MV-4-11 (cell line): ENCODE data around the gene FAM83G.

ENCODE experiments used
- DNase-seq: peaks from one replicate; lab custom pipeline; 2025; lab: John Stamatoyannopoulos, UW

FAM83G gene

GRCh38 chr17:19009970-19010369, 5.4 kb upstream of the FAM83G start:
- no peak for DNase-seq

GRCh38 chr17:19006698-19007097, 2.1 kb upstream of the FAM83G start:
- no peak for DNase-seq

GRCh38 chr17:19005789-19006430, 1.3 kb upstream of the FAM83G start:
- no peak for DNase-seq

- no peak for DNase-seq
Measured at GRCh38 chr17:19005137-19005773, 691 bp upstream of the FAM83G start.

GRCh38 chr17:19003543-19004420, 782 bp downstream of the FAM83G start:
- no peak for DNase-seq

GRCh38 chr17:19002805-19003542, 1.6 kb downstream of the FAM83G start:
- no peak for DNase-seq

GRCh38 chr17:19001907-19002590, 2.5 kb downstream of the FAM83G start:
- DNase-seq = no peak

- DNase-seq = no peak
Measured at GRCh38 chr17:19000531-19001325, 3.8 kb downstream of the FAM83G start.

GRCh38 chr17:18999911-19000310, 4.7 kb downstream of the FAM83G start:
- no peak for DNase-seq

GRCh38 chr17:18999394-18999793, 5.2 kb downstream of the FAM83G start:
- DNase-seq = no peak

GRCh38 chr17:18997650-18998196, 6.8 kb downstream of the FAM83G start:
- no peak for DNase-seq

- DNase-seq = no peak
Measured at GRCh38 chr17:18996458-18996857, 8.1 kb downstream of the FAM83G start.

GRCh38 chr17:18995220-18995619, 9.3 kb downstream of the FAM83G start:
- DNase-seq = no peak

GRCh38 chr17:18994631-18995030, 9.9 kb downstream of the FAM83G start:
- no peak for DNase-seq

GRCh38 chr17:18993905-18994526, 10.5 kb downstream of the FAM83G start:
- DNase-seq = no peak

GRCh38 chr17:18992454-18993130, 12.0 kb downstream of the FAM83G start:
- no peak for DNase-seq

GRCh38 chr17:18991531-18992315, 12.8 kb downstream of the FAM83G start:
- DNase-seq = no peak

- no peak for DNase-seq
Measured at GRCh38 chr17:18990331-18990730, 14.2 kb downstream of the FAM83G start.
